CD14-positive monocyte (primary cell): ENCODE results near the gene SUGT1. TPM values are rescaled to one million over a fixed set of nuclear protein-coding genes. Genes with fewer than 3 reads are reported as not detected.

ENCODE experiments used
- DNase-seq, 3 donors: peaks; one replicate each; pipeline ENCODE4 v3.0.0-alpha.2; 2011 to 2022
- H2AFZ ChIP-seq: 2 replicates; pipeline ENCODE4 v1.6.0; 2012; ENCODE audit warnings: mild to moderate bottlenecking, low read depth, low read length, inconsistent platforms; ENCODE audit not compliant: insufficient read depth, poor library complexity, severe bottlenecking
- H3K27ac ChIP-seq, 2 donors: 1 replicate in 1 of 2; 2 replicates in 1 of 2; pipeline ENCODE4 v1.5.1; 2012 to 2013; ENCODE audit warnings: low read length in 2 of 2, control low read depth in 1 of 2, inconsistent platforms in 1 of 2, low read depth in 1 of 2, mild to moderate bottlenecking in 1 of 2
- H3K27me3 ChIP-seq, 2 donors: one replicate each; pipeline versions ENCODE4 v1.6.0 to v1.6.1; 2011 to 2013; ENCODE audit warnings: low read length in 2 of 2; ENCODE audit not compliant: control insufficient read depth in 2 of 2, insufficient read depth in 2 of 2
- H3K36me3 ChIP-seq, 2 donors: replicated peaks in 1 of 2; 1 replicate in 1 of 2; 2 replicates in 1 of 2; pipeline versions ENCODE4 v1.5.1 to v1.6.1; 2012 to 2013; ENCODE audit warnings: low read length in 2 of 2, control low read depth in 1 of 2, inconsistent platforms in 1 of 2, mild to moderate bottlenecking in 1 of 2; ENCODE audit not compliant: insufficient read depth in 2 of 2, control insufficient read depth in 1 of 2
- H3K4me1 ChIP-seq, 2 donors: 1 replicate in 1 of 2; 2 replicates in 1 of 2; pipeline versions ENCODE4 v1.5.1 to v1.6.1; 2012 to 2013; ENCODE audit warnings: low read length in 2 of 2, control low read depth in 1 of 2, inconsistent platforms in 1 of 2, mild to moderate bottlenecking in 1 of 2, moderate library complexity in 1 of 2; ENCODE audit not compliant: insufficient read depth in 2 of 2, control insufficient read depth in 1 of 2
- H3K4me2 ChIP-seq: replicated peaks from 2 replicates; pipeline ENCODE3; 2012; ENCODE audit warnings: low read length, moderate library complexity, mild to moderate bottlenecking; ENCODE audit not compliant: poor library complexity, severe bottlenecking; ENCODE audit errors: extremely low read depth
- H3K4me3 ChIP-seq, 3 experiments: fragments of 200-600 bp in 1 of 3; sonication (generic) in 1 of 3; replicated peaks in 1 of 3; 1 replicate in 2 of 3; 2 replicates in 1 of 3; pipeline ENCODE4 v1.5.1; 2011 to 2013; ENCODE audit warnings: low read length in 3 of 3, mild to moderate bottlenecking in 3 of 3, control low read depth in 2 of 3, low read depth in 2 of 3, inconsistent platforms in 1 of 3, moderate library complexity in 1 of 3
- H3K79me2 ChIP-seq: 2 replicates; pipeline ENCODE4 v1.6.0; 2012; ENCODE audit warnings: mild to moderate bottlenecking, control low read depth, inconsistent platforms, low read length, moderate library complexity; ENCODE audit not compliant: insufficient read depth
- H3K9ac ChIP-seq: 2 replicates; pipeline ENCODE4 v1.6.0; 2017; ENCODE audit warnings: low read length, mild to moderate bottlenecking; ENCODE audit not compliant: insufficient read depth, poor library complexity, severe bottlenecking
- H3K9me3 ChIP-seq, 2 donors: replicated peaks in 1 of 2; 1 replicate in 1 of 2; 2 replicates in 1 of 2; pipeline versions ENCODE4 v1.5.1 to v1.6.1; 2012 to 2013; ENCODE audit warnings: low read length in 2 of 2, control low read depth in 1 of 2; ENCODE audit not compliant: control insufficient read depth in 1 of 2, insufficient read depth in 1 of 2
- H4K20me1 ChIP-seq: 2 replicates; pipeline ENCODE4 v1.6.0; 2012; ENCODE audit warnings: mild to moderate bottlenecking, low read length, control low read depth, moderate library complexity; ENCODE audit not compliant: insufficient read depth
- H3K27ac Mint-ChIP-seq, 7 donors: one replicate each; pipeline ENCODE4 v1.8.0; 2020; ENCODE audit warnings: mild to moderate bottlenecking in 7 of 7, mixed read lengths in 7 of 7, moderate library complexity in 6 of 7, inconsistent platforms in 2 of 7
- H3K27me3 Mint-ChIP-seq, 3 donors: one replicate each; pipeline ENCODE4 v1.8.0; 2021 to 2022; ENCODE audit warnings: low read depth in 3 of 3, mild to moderate bottlenecking in 3 of 3, mixed read lengths in 3 of 3, moderate library complexity in 3 of 3, inconsistent platforms in 1 of 3
- H3K36me3 Mint-ChIP-seq, 2 donors: one replicate each; pipeline ENCODE4 v1.8.0; 2020; ENCODE audit warnings: mixed read lengths in 2 of 2, inconsistent platforms in 1 of 2, mild to moderate bottlenecking in 1 of 2
- H3K4me1 Mint-ChIP-seq: one replicate; pipeline ENCODE4 v1.8.0; 2020; ENCODE audit warnings: mild to moderate bottlenecking, mixed read lengths
- H3K4me3 Mint-ChIP-seq, 2 donors: one replicate each; pipeline ENCODE4 v1.8.0; 2020; ENCODE audit warnings: mild to moderate bottlenecking in 2 of 2, mixed read lengths in 2 of 2, moderate library complexity in 1 of 2
- H3K9me3 Mint-ChIP-seq, 7 donors: one replicate each; pipeline ENCODE4 v1.8.0; 2020 to 2022; ENCODE audit warnings: mixed read lengths in 7 of 7, mild to moderate bottlenecking in 6 of 7, moderate library complexity in 6 of 7, inconsistent platforms in 2 of 7
- CTCF ChIP-seq: fragments of 200-600 bp; IDR thresholded peaks from one replicate; pipeline ENCODE4 v1.8.0; 2022; ENCODE audit warnings: antibody characterized with exemption, mild to moderate bottlenecking
- WGBS: methylation state at CpG from one replicate; pipeline ENCODE4 v1.1.5; 2013; ENCODE audit warnings: missing lambda C conversion rate; ENCODE audit not compliant: insufficient coverage; 5-methylcytosine and 5-hydroxymethylcytosine counted together
- intact Hi-C, 2 donors: fragments of 100-400 bp; cut with micrococcal nuclease; formaldehyde crosslinking; loops; one replicate each; pipeline versions ENCODE4 v1.15.0 to v1.15.1; 2023
- polyA plus RNA-seq, 3 donors: library from polyadenylated mRNA; depleted of rRNA in 1 of 3; unstranded in 2 of 3; stranded (reverse) in 1 of 3; fragments of 300-500 nt in 2 of 3; fragments of >200 nt in 1 of 3; fragmentation: Illumina TruSeq in 2 of 3; gene quantifications; 1 replicate in 2 of 3; 2 replicates in 1 of 3; pipeline ENCODE4 v1.2.3, GENCODE V29; 2012 to 2021

The SUGT1 gene
- polyA plus RNA-seq, 3 donors = 18.1 to 40.1 (median 37.7) TPM

GRCh38 chr13:52736891-52737290 lies 84.3 kb downstream of the SUGT1 start:
- TF ChIP-seq CTCF = no peak
- Mint-ChIP-seq H3K27ac (no peak overlapping the region), H3K4me3 (no peak overlapping the region), H3K27me3 (peaks cover 28 to 47% (median 40%) of the 10 kb centered on the region in 3 donors), H3K9me3 (peaks cover 0 to 9% (median 2%) of the 10 kb centered on the region in 7 donors), H3K36me3 (no peaks in the 10 kb centered on the region), H3K4me1 (peaks cover 12% of the 10 kb centered on the region)
- Histone ChIP-seq H2AFZ (no peak overlapping the region), H4K20me1 (no peaks in the 10 kb centered on the region), H3K27ac (no peak overlapping the region), H3K27me3 (peaks cover 34 to 41% of the 10 kb centered on the region in 2 donors), H3K79me2 (no peaks in the 10 kb centered on the region), H3K9ac (no peak overlapping the region), H3K4me2 (no peak overlapping the region), H3K4me1 (peaks cover 7 to 14% of the 10 kb centered on the region in 2 donors), H3K36me3 (no peaks in the 10 kb centered on the region), H3K9me3 (peaks cover 0 to 10% of the 10 kb centered on the region in 2 donors), H3K4me3 (no peak overlapping the region)
- no CpG with 5 or more reads among the region's 2 CpGs for WGBS
- intact Hi-C loops = no loop called here
- DNase-seq = no peak

- Mint-ChIP-seq H3K9me3 (peaks cover 0 to 9% (median 3%) of the 10 kb centered on the region in 7 donors), H3K4me1 (peaks cover 12% of the 10 kb centered on the region), H3K27me3 (peaks cover 29 to 49% (median 41%) of the 10 kb centered on the region in 3 donors), H3K4me3 (no peak overlapping the region), H3K36me3 (no peaks in the 10 kb centered on the region), H3K27ac (no peak overlapping the region)
- Histone ChIP-seq H3K4me2 (no peak overlapping the region), H2AFZ (no peak overlapping the region), H3K4me3 (no peak overlapping the region), H3K79me2 (no peaks in the 10 kb centered on the region), H3K4me1 (peaks cover 7 to 14% of the 10 kb centered on the region in 2 donors), H3K36me3 (no peaks in the 10 kb centered on the region), H3K9me3 (peaks cover 0 to 10% of the 10 kb centered on the region in 2 donors), H3K9ac (no peak overlapping the region), H3K27me3 (peaks cover 34 to 42% of the 10 kb centered on the region in 2 donors), H3K27ac (no peak overlapping the region), H4K20me1 (no peaks in the 10 kb centered on the region)
- DNase-seq = no peak
- intact Hi-C loops = no loop called here
- TF ChIP-seq CTCF = no peak
Measured at GRCh38 chr13:52737451-52737850, 84.8 kb downstream of the SUGT1 start.
